Measurements from ENCODE around the gene C4BPB. TPM values are rescaled to one million over a fixed set of nuclear protein-coding genes. Genes with fewer than 3 reads are reported as not detected.

C4BPB gene
- total and polyA plus RNA-seq, 2 donors (not counting 3 experiments of a cell fraction or from before 2014, with no cell fraction given): not detected

- Histone ChIP-seq H4K20me1 (replicated peaks; ENCODE audit: control insufficient read depth, extremely low read depth, insufficient read depth, low read length) (no peaks in the 10 kb centered on the region), H3K79me2 (ENCODE audit: control insufficient read depth, insufficient read depth, low read length) (no peaks in the 10 kb centered on the region), H3K36me3 (ENCODE audit: control insufficient read depth in 2 of 2, extremely low read depth in 1 of 2, insufficient read depth in 2 of 2, low read length in 2 of 2) (no peaks in the 10 kb centered on the region), H3K9me1 (replicated peaks; ENCODE audit: control insufficient read depth, extremely low read depth, insufficient read depth, low read length) (no peaks in the 10 kb centered on the region), H3K9ac (replicated peaks; ENCODE audit: extremely low read depth, insufficient read depth, low read length) (no peak overlapping the region), H3K9me3 (replicated peaks; ENCODE audit: control insufficient read depth, insufficient read depth, low read length) (no peaks in the 10 kb centered on the region), H3K27ac (ENCODE audit: insufficient read depth, low read depth, low read length) (no peak overlapping the region), H2AFZ (ENCODE audit: low read depth, low read length) (no peak overlapping the region), H3K4me3 (replicated peaks in 1 of 3; ENCODE audit: insufficient read depth in 1 of 3, low read depth in 1 of 3, low read length in 3 of 3) (no peak overlapping the region), H3K4me2 (ENCODE audit: insufficient read depth, low read length) (no peak overlapping the region), H3K4me1 (ENCODE audit: control insufficient read depth, extremely low read depth, insufficient read depth, low read length) (no peaks in the 10 kb centered on the region), H3K27me3 (ENCODE audit: control insufficient read depth in 2 of 2, insufficient read depth in 2 of 2, low read length in 2 of 2) (peaks cover 0 to 6% of the 10 kb centered on the region in 2 experiments)
- intact Hi-C loops (cut with micrococcal nuclease) (no loop called here), dilution Hi-C loops (cut with MboI; ENCODE audit: extremely low pct_ligation_motif_present, low sequenced_read_pairs) (no loop called here)
- no TSS peak for BruUV-seq (replicated peaks)
- TF ChIP-seq POLR2AphosphoS5 (IDR thresholded peaks at IDR 0.05; ENCODE audit: insufficient read depth, low read depth, low read length) (no peak), FOS (IDR thresholded peaks at IDR 0.05; ENCODE audit: borderline replicate concordance, insufficient read depth, low read length) (no peak), MYC (IDR thresholded peaks at IDR 0.05; ENCODE audit: low read depth, low read length) (no peak), POLR2A (IDR thresholded peaks at IDR 0.05; ENCODE audit: low read depth, low read length) (no peak), JUN (IDR thresholded peaks at IDR 0.05; ENCODE audit: borderline replicate concordance, insufficient read depth, insufficient read length, low read depth) (no peak), EZH2 (IDR thresholded peaks at IDR 0.05; ENCODE audit: borderline replicate concordance, low read depth, low read length, severe bottlenecking) (no peak), GATA2 (IDR thresholded peaks at IDR 0.05; ENCODE audit: insufficient read depth, insufficient read length, low read depth, low read length) (no peak)
- TF ChIP-seq, protein P1, sequence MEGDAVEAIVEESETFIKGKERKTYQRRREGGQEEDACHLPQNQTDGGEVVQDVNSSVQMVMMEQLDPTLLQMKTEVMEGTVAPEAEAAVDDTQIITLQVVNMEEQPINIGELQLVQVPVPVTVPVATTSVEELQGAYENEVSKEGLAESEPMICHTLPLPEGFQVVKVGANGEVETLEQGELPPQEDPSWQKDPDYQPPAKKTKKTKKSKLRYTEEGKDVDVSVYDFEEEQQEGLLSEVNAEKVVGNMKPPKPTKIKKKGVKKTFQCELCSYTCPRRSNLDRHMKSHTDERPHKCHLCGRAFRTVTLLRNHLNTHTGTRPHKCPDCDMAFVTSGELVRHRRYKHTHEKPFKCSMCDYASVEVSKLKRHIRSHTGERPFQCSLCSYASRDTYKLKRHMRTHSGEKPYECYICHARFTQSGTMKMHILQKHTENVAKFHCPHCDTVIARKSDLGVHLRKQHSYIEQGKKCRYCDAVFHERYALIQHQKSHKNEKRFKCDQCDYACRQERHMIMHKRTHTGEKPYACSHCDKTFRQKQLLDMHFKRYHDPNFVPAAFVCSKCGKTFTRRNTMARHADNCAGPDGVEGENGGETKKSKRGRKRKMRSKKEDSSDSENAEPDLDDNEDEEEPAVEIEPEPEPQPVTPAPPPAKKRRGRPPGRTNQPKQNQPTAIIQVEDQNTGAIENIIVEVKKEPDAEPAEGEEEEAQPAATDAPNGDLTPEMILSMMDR (IDR thresholded peaks at IDR 0.05; ENCODE audit: extremely low read depth in 1 of 2, insufficient read depth in 1 of 2, low read depth in 1 of 2, low read length in 2 of 2): no peak
- TF ChIP-seq, protein P2, sequence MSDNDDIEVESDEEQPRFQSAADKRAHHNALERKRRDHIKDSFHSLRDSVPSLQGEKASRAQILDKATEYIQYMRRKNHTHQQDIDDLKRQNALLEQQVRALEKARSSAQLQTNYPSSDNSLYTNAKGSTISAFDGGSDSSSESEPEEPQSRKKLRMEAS (IDR thresholded peaks at IDR 0.05; ENCODE audit: insufficient read depth, insufficient read length): no peak
- CTCF ChIA-PET: interaction anchor here (1.4 kb wide), 1 partner anchor 13 kb away, joined by 4 read pairs; no protein-coding TSS in a partner anchor
- DNase-seq (ENCODE audit: low read depth, low spot score) (no peak), FAIRE-seq (no peak)
- POLR2A ChIA-PET: no interaction called here
Measured at GRCh38 chr1:207102146-207102545, 13.5 kb downstream of the C4BPB start.
